WTC11 (cell line): ENCODE results near the gene SEZ6L. TPM values are rescaled to one million over a fixed set of nuclear protein-coding genes. Genes with fewer than 3 reads are reported as not detected.
A peak's percentile ranks its signal among the peaks of the same experiment; 100 is the strongest.

Source experiments
- ARID4B ChIP-seq: sonication (generic); formaldehyde crosslinking; IDR thresholded peaks from 2 replicates; pipeline ENCODE4 v1.8.0; 2023; ENCODE audit warnings: missing genetic modification reagents, mild to moderate bottlenecking, borderline replicate concordance
- CBFB ChIP-seq: sonication (generic); formaldehyde crosslinking; IDR thresholded peaks from 2 replicates; pipeline ENCODE4 v1.8.1; 2022; ENCODE audit warnings: mild to moderate bottlenecking, low read depth, missing genetic modification reagents
- CREB1 ChIP-seq: sonication (generic); formaldehyde crosslinking; IDR thresholded peaks from 2 replicates; pipeline ENCODE4 v1.8.0; 2023; ENCODE audit warnings: mild to moderate bottlenecking, missing genetic modification reagents
- E2F1 ChIP-seq: sonication (generic); formaldehyde crosslinking; IDR thresholded peaks from 2 replicates; pipeline ENCODE4 v1.8.0; 2022; ENCODE audit warnings: mild to moderate bottlenecking, missing genetic modification reagents
- E2F5 ChIP-seq: sonication (generic); formaldehyde crosslinking; IDR thresholded peaks from 2 replicates; pipeline ENCODE4 v1.8.1; 2022; ENCODE audit warnings: mild to moderate bottlenecking, moderate library complexity, missing genetic modification reagents
- IRF2 ChIP-seq: sonication (generic); formaldehyde crosslinking; IDR thresholded peaks from 2 replicates; pipeline ENCODE4 v1.8.0; 2022; ENCODE audit warnings: low read depth, missing genetic modification reagents, borderline replicate concordance
- RELA ChIP-seq: sonication (generic); formaldehyde crosslinking; IDR thresholded peaks from 2 replicates; pipeline ENCODE4 v1.8.1; 2022; ENCODE audit warnings: missing genetic modification reagents, mild to moderate bottlenecking, borderline replicate concordance
- SMAD4 ChIP-seq: sonication (generic); formaldehyde crosslinking; IDR thresholded peaks from 2 replicates; pipeline ENCODE4 v1.8.0; 2022; ENCODE audit warnings: mild to moderate bottlenecking, missing genetic modification reagents
- ZBTB21 ChIP-seq: sonication (generic); formaldehyde crosslinking; IDR thresholded peaks from 2 replicates; pipeline ENCODE4 v1.8.1; 2023; ENCODE audit warnings: mild to moderate bottlenecking, missing genetic modification reagents, borderline replicate concordance
- ZNF121 ChIP-seq: sonication (generic); formaldehyde crosslinking; IDR thresholded peaks from 2 replicates; pipeline ENCODE4 v1.8.0; 2023; ENCODE audit warnings: missing genetic modification reagents
- ZNF317 ChIP-seq: sonication (generic); formaldehyde crosslinking; IDR thresholded peaks from 2 replicates; pipeline ENCODE4 v1.8.1; 2023; ENCODE audit warnings: low read depth, mild to moderate bottlenecking, moderate library complexity, missing genetic modification reagents, borderline replicate concordance
- ZNF416 ChIP-seq: fragments of 250-450 bp; sonication (Bioruptor Pico); IDR thresholded peaks from 2 replicates; pipeline ENCODE4 v1.9.0; 2021; ENCODE audit warnings: mild to moderate bottlenecking, inconsistent platforms
- ZNF671 ChIP-seq: fragments of 250-450 bp; sonication (Bioruptor Pico); IDR thresholded peaks from 2 replicates; pipeline ENCODE4 v1.8.0; 2021; ENCODE audit warnings: mild to moderate bottlenecking
- total RNA-seq: library from RNA; stranded (reverse); gene quantifications from 3 replicates; pipeline ENCODE4 v1.2.3, GENCODE V29; 2021
- TF ChIP-seq, protein P1 (sequence below): sonication (generic); formaldehyde crosslinking; IDR thresholded peaks from 2 replicates; pipeline ENCODE4 v1.8.1; 2022; ENCODE audit warnings: mild to moderate bottlenecking, missing genetic modification reagents, moderate library complexity, borderline replicate concordance
- TF ChIP-seq, protein P2 (sequence below): fragments of 250-450 bp; sonication (Bioruptor Pico); IDR thresholded peaks from 2 replicates; pipeline ENCODE4 v1.9.0; 2021; ENCODE audit warnings: mild to moderate bottlenecking, borderline replicate concordance
- TF ChIP-seq, protein P3 (sequence below): fragments of 250-450 bp; sonication (Bioruptor Pico); IDR thresholded peaks from 2 replicates; pipeline ENCODE4 v2.1.2; 2022; ENCODE audit warnings: mild to moderate bottlenecking, moderate library complexity

The SEZ6L gene
- total RNA-seq, 1 experiment from 2014 or later, result 0.57 TPM

DNA sequence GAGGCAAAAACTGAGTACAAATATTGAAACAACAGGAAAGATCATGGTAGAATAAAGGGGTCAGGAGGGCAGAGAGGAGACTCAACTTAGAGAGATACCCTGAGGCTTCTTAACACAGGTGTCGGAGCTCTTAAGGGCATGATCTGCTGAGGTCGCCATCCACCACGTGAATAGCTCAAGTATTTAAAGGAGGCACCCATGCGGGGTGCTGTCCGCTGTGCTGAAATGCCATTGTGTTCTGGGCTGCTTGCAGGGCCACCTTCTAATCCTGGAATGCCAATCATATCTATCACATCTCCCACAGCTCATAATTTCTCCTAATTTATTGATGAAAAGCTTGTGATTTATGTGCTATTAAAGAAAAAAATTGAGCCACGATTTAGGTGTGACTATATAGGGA lies 90.2 kb downstream of the SEZ6L start (continued):
- TF ChIP-seq ARID4B (CRISPR knock-in tag) (peak; percentile 60; the same call in 1 of the 2 replicates), ZNF671 (CRISPR knock-in tag) (no peak), IRF2 (CRISPR knock-in tag) (no peak), ZNF121 (no peak), ZNF416 (CRISPR knock-in tag) (no peak), E2F1 (CRISPR knock-in tag) (no peak), CREB1 (no peak), ZNF317 (CRISPR knock-in tag) (no peak), E2F5 (CRISPR knock-in tag) (no peak), CBFB (CRISPR knock-in tag) (no peak), SMAD4 (peak; percentile 91), ZBTB21 (CRISPR knock-in tag) (no peak), RELA (CRISPR knock-in tag) (no peak)
- TF ChIP-seq, protein P1, sequence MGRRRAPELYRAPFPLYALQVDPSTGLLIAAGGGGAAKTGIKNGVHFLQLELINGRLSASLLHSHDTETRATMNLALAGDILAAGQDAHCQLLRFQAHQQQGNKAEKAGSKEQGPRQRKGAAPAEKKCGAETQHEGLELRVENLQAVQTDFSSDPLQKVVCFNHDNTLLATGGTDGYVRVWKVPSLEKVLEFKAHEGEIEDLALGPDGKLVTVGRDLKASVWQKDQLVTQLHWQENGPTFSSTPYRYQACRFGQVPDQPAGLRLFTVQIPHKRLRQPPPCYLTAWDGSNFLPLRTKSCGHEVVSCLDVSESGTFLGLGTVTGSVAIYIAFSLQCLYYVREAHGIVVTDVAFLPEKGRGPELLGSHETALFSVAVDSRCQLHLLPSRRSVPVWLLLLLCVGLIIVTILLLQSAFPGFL (CRISPR knock-in tag), result no peak
- TF ChIP-seq, protein P2, sequence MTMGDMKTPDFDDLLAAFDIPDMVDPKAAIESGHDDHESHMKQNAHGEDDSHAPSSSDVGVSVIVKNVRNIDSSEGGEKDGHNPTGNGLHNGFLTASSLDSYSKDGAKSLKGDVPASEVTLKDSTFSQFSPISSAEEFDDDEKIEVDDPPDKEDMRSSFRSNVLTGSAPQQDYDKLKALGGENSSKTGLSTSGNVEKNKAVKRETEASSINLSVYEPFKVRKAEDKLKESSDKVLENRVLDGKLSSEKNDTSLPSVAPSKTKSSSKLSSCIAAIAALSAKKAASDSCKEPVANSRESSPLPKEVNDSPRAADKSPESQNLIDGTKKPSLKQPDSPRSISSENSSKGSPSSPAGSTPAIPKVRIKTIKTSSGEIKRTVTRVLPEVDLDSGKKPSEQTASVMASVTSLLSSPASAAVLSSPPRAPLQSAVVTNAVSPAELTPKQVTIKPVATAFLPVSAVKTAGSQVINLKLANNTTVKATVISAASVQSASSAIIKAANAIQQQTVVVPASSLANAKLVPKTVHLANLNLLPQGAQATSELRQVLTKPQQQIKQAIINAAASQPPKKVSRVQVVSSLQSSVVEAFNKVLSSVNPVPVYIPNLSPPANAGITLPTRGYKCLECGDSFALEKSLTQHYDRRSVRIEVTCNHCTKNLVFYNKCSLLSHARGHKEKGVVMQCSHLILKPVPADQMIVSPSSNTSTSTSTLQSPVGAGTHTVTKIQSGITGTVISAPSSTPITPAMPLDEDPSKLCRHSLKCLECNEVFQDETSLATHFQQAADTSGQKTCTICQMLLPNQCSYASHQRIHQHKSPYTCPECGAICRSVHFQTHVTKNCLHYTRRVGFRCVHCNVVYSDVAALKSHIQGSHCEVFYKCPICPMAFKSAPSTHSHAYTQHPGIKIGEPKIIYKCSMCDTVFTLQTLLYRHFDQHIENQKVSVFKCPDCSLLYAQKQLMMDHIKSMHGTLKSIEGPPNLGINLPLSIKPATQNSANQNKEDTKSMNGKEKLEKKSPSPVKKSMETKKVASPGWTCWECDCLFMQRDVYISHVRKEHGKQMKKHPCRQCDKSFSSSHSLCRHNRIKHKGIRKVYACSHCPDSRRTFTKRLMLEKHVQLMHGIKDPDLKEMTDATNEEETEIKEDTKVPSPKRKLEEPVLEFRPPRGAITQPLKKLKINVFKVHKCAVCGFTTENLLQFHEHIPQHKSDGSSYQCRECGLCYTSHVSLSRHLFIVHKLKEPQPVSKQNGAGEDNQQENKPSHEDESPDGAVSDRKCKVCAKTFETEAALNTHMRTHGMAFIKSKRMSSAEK, result no peak
- TF ChIP-seq, protein P3, sequence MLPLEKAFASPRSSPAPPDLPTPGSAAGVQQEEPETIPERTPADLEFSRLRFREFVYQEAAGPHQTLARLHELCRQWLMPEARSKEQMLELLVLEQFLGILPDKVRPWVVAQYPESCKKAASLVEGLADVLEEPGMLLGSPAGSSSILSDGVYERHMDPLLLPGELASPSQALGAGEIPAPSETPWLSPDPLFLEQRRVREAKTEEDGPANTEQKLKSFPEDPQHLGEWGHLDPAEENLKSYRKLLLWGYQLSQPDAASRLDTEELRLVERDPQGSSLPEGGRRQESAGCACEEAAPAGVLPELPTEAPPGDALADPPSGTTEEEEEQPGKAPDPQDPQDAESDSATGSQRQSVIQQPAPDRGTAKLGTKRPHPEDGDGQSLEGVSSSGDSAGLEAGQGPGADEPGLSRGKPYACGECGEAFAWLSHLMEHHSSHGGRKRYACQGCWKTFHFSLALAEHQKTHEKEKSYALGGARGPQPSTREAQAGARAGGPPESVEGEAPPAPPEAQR (CRISPR knock-in tag), result no peak
